ENCODE measurements around the gene SLC44A4. TPM values are rescaled to one million over a fixed set of nuclear protein-coding genes. Genes with fewer than 3 reads are reported as not detected.

Gene SLC44A4
- total RNA-seq, 1 donor from 2014 or later: 53.7 TPM

DNA sequence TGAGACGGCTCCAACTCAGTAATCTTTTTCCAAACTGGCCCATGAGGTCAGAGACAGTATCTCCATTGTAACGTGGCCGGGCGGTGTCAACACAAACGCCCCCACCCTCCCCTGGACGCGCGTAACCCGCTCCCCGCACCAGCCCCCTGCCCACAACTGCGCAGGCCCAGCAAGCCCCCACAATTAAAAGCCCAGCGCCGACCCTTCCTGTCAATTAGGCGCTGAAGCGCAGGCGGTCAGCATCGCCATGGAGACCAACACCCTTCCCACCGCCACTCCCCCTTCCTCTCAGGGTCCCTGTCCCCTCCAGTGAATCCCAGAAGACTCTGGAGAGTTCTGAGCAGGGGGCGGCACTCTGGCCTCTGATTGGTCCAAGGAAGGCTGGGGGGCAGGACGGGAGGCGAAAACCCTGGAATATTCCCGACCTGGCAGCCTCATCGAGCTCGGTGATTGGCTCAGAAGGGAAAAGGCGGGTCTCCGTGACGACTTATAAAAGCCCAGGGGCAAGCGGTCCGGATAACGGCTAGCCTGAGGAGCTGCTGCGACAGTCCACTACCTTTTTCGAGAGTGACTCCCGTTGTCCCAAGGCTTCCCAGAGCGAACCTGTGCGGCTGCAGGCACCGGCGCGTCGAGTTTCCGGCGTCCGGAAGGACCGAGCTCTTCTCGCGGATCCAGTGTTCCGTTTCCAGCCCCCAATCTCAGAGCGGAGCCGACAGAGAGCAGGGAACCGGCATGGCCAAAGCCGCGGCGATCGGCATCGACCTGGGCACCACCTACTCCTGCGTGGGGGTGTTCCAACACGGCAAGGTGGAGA lies 63.6 kb downstream of the SLC44A4 start, which contains the start of the genes HSPA1A and HSPA1L:
Gene HSPA1A, plus strand, starts transcription at position 519 of the 814 bp plus-strand sequence. Its CDS starts 214 bp downstream, at position 733.
Gene HSPA1L, minus strand, starts transcription at position 259 of the 814 bp plus-strand sequence. CDS start 3,311 bp downstream, outside the sequence.
- Histone ChIP-seq H3K36me3 (no peaks in the 10 kb centered on the region), H3K27ac (peak within 1 kb of the TSS; percentile 97), H3K9me3 (no peaks in the 10 kb centered on the region), H3K4me1 (peaks cover 28% of the 10 kb centered on the region), H3K27me3 (ENCODE audit: low read depth) (no peaks in the 10 kb centered on the region), H3K4me3 (peak within 1 kb of the TSS; percentile 64)
- DNase-seq: peak; percentile 93
- ATAC-seq: peak; percentile 90 to 92
- no peak for TF ChIP-seq CTCF (IDR thresholded peaks at IDR 0.05)
- intact Hi-C loops (cut with DNase I): no loop called here

DNA sequence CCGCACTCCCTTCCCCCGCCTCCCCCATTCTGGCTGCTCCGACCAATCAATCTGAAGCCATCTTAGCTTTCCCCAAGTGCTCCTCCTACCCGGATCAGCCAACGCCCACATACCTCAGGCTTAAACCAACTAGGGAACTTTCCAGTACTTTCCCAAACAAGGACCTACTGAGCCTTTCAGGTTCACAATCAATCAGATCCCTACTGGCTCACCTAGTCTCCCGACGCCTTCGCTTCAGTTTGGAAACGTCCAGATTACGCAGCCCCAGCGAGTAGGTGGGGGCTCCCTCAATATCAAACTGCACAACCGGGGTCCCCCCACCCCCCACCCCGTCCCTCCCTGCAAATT lies 64.1 kb downstream of the SLC44A4 start:
- ATAC-seq: peak; percentile 93

GRCh38 chr6:31813465-31813849 lies 65.3 kb downstream of the SLC44A4 start:
- TF ChIP-seq CTCF (IDR thresholded peaks at IDR 0.05): no peak
- Histone ChIP-seq H3K36me3 (no peaks in the 10 kb centered on the region), H3K4me1 (peaks cover 13% of the 10 kb centered on the region), H3K27me3 (ENCODE audit: low read depth) (no peaks in the 10 kb centered on the region), H3K4me3 (peak overlapping the region; percentile 64), H3K9me3 (no peaks in the 10 kb centered on the region), H3K27ac (peak overlapping the region; percentile 97)
- ATAC-seq (no peak), DNase-seq (peak; percentile 43)
- intact Hi-C loops (cut with DNase I): no loop called here

More for the DNA sequence above, 64.1 kb downstream of the SLC44A4 start:
- H3K4me1 ChIP-seq: peaks cover 22% of the 10 kb centered on the region
- H3K4me3 ChIP-seq: peak overlapping the region; percentile 64
- no peaks in the 10 kb centered on the region for H3K36me3 ChIP-seq
- peak; percentile 95 for DNase-seq
- TF ChIP-seq CTCF (IDR thresholded peaks at IDR 0.05): no peak
- peak overlapping the region; percentile 97 for H3K27ac ChIP-seq
- no peaks in the 10 kb centered on the region for H3K27me3 ChIP-seq (ENCODE audit: low read depth)
- intact Hi-C loops (cut with DNase I): no loop called here
- H3K9me3 ChIP-seq: no peaks in the 10 kb centered on the region

Other genes starting within 250 kb of the SLC44A4 start
- gene BAG6, start 226.3 kb downstream of the SLC44A4 start, total RNA-seq: 253 TPM
- gene APOM, start 223.1 kb downstream of the SLC44A4 start, total RNA-seq: 1.6 TPM
- 24.7 TPM for gene C6orf47, start 218.2 kb downstream of the SLC44A4 start, total RNA-seq
- gene GPANK1, start 214.0 kb downstream of the SLC44A4 start, total RNA-seq: 15.4 TPM
- gene CSNK2B, start 212.9 kb downstream of the SLC44A4 start, total RNA-seq: 117 TPM
- gene LY6G5B, start 209.0 kb downstream of the SLC44A4 start, total RNA-seq: 11.0 TPM
- gene LY6G5C, start 197.9 kb downstream of the SLC44A4 start, total RNA-seq: 2.9 TPM
- gene ABHD16A, start 175.7 kb downstream of the SLC44A4 start, total RNA-seq: 56.4 TPM
- 0.97 TPM for gene LY6G6F, start 172.1 kb downstream of the SLC44A4 start, total RNA-seq
- not detected for gene LY6G6D, start 163.6 kb downstream of the SLC44A4 start, total RNA-seq
- gene LY6G6C, start 157.3 kb downstream of the SLC44A4 start, total RNA-seq: not detected
- 2.6 TPM for gene MPIG6B, start 155.6 kb downstream of the SLC44A4 start, total RNA-seq
- gene DDAH2, start 149.7 kb downstream of the SLC44A4 start, total RNA-seq: 67.0 TPM
- gene CLIC1, start 142.5 kb downstream of the SLC44A4 start, total RNA-seq: 310 TPM
- gene MSH5, start 139.0 kb downstream of the SLC44A4 start, total RNA-seq: 14.9 TPM
- 1.2 TPM for gene SAPCD1, start 116.3 kb downstream of the SLC44A4 start, total RNA-seq
- gene VWA7, start 101.7 kb downstream of the SLC44A4 start, total RNA-seq: 4.2 TPM
- 44.1 TPM for gene VARS1, start 83.2 kb downstream of the SLC44A4 start, total RNA-seq
- gene LSM2, start 72.0 kb downstream of the SLC44A4 start, total RNA-seq: 30.5 TPM
- 2.5 TPM for gene HSPA1L, start 63.7 kb downstream of the SLC44A4 start, total RNA-seq
- 230 TPM for gene HSPA1A, start 63.5 kb downstream of the SLC44A4 start, total RNA-seq
- gene HSPA1B, start 51.3 kb downstream of the SLC44A4 start, total RNA-seq: 122 TPM
- 70.5 TPM for gene NEU1, start 16.2 kb downstream of the SLC44A4 start, total RNA-seq
- gene EHMT2, start 18.7 kb upstream of the SLC44A4 start, total RNA-seq: 46.0 TPM
- 5.1 TPM for gene ZBTB12, start 23.1 kb upstream of the SLC44A4 start, total RNA-seq
- gene C2, start 48.7 kb upstream of the SLC44A4 start, total RNA-seq: 311 TPM
- 85.6 TPM for gene CFB, start 67.1 kb upstream of the SLC44A4 start, total RNA-seq
- 47.0 TPM for gene NELFE, start 80.0 kb upstream of the SLC44A4 start, total RNA-seq
- 64.2 TPM for gene SKIC2, start 80.2 kb upstream of the SLC44A4 start, total RNA-seq
- 16.5 TPM for gene DXO, start 93.1 kb upstream of the SLC44A4 start, total RNA-seq
- 175 TPM for gene C4A, start 103.1 kb upstream of the SLC44A4 start, total RNA-seq
- gene C4B, start 135.8 kb upstream of the SLC44A4 start, total RNA-seq: 162 TPM
- gene CYP21A2, start 159.4 kb upstream of the SLC44A4 start, total RNA-seq: 1.1 TPM
- 120 TPM for gene TNXB, start 230.3 kb upstream of the SLC44A4 start, total RNA-seq
- gene ATF6B, start 249.2 kb upstream of the SLC44A4 start, total RNA-seq: 83.7 TPM